IMR-90 (cell line): ENCODE results near the gene ADGRB3. TPM values are rescaled to one million over a fixed set of nuclear protein-coding genes. Genes with fewer than 3 reads are reported as not detected.

Source experiments
- ATAC-seq: fragments of 200-7000 bp; cut with Tn5 transposase; 2 replicates; pipeline ENCODE4 v1.9.1; 2020; ENCODE audit warnings: low read depth, mild to moderate bottlenecking, moderate library complexity
- BruUV-seq: library from RNA; stranded (reverse); fragments of 400-500 nt; replicated peaks from 2 replicates; lab custom pipeline; 2021; lab: Mats Ljungman, UMichigan
- CTCF ChIA-PET: fragments of 300-600 bp; formaldehyde crosslinking; extraction: SDS; loops from one replicate; lab custom pipeline; 2021; ENCODE audit warnings: antibody characterized with exemption; lab: Yijun Ruan, JAX
- POLR2A ChIA-PET: fragments of 300-600 bp; sonication (Branson Sonifier 250); formaldehyde crosslinking; loops from one replicate; lab custom pipeline; 2022; ENCODE audit warnings: antibody characterized with exemption; ENCODE audit not compliant: unreplicated experiment; lab: Charles Lee
- DNase-seq: peaks from one replicate; pipeline ENCODE4 v3.0.0; 2013
- H2AFZ ChIP-seq: replicated peaks from 2 replicates; pipeline ENCODE3; 2013; ENCODE audit warnings: low read length, mild to moderate bottlenecking; ENCODE audit not compliant: poor library complexity
- H2AK5ac ChIP-seq: 2 replicates; pipeline ENCODE4 v1.6.1; 2013; ENCODE audit warnings: low read depth, low read length, inconsistent platforms
- H2AK9ac ChIP-seq: replicated peaks from 2 replicates; pipeline ENCODE3; 2013; ENCODE audit warnings: mild to moderate bottlenecking, low read depth, low read length, moderate library complexity; ENCODE audit not compliant: poor library complexity
- H2BK120ac ChIP-seq: 2 replicates; pipeline ENCODE4 v1.6.1; 2013; ENCODE audit warnings: low read depth, low read length, inconsistent platforms
- H2BK15ac ChIP-seq: 3 replicates; pipeline ENCODE4 v1.6.1; 2013; ENCODE audit warnings: low read depth, low read length, inconsistent platforms
- H2BK20ac ChIP-seq: 2 replicates; pipeline ENCODE4 v1.6.1; 2013; ENCODE audit warnings: low read depth, mild to moderate bottlenecking, inconsistent platforms, low read length, moderate library complexity
- H2BK5ac ChIP-seq: 2 replicates; pipeline ENCODE4 v1.6.1; 2013; ENCODE audit warnings: mild to moderate bottlenecking, low read depth, low read length, inconsistent platforms; ENCODE audit not compliant: poor library complexity, severe bottlenecking
- H3K14ac ChIP-seq: replicated peaks from 2 replicates; pipeline ENCODE4 v1.6.1; 2013; ENCODE audit warnings: low read depth, low read length, inconsistent platforms
- H3K18ac ChIP-seq: 2 replicates; pipeline ENCODE4 v1.6.1; 2013; ENCODE audit warnings: low read depth, low read length, control low read depth
- H3K23ac ChIP-seq: 2 replicates; pipeline ENCODE4 v1.6.1; 2013; ENCODE audit warnings: low read depth, low read length, inconsistent platforms
- H3K27ac ChIP-seq: 2 replicates; pipeline ENCODE4 v1.5.1; 2013; ENCODE audit warnings: mild to moderate bottlenecking, control low read depth, low read length; ENCODE audit not compliant: insufficient read depth
- H3K27me3 ChIP-seq: 2 replicates; pipeline ENCODE4 v1.6.1; 2013; ENCODE audit warnings: low read length; ENCODE audit not compliant: control insufficient read depth, insufficient read depth
- H3K36me3 ChIP-seq: 2 replicates; pipeline ENCODE4 v1.6.1; 2013; ENCODE audit warnings: low read length, mixed read lengths; ENCODE audit not compliant: control insufficient read depth, insufficient read depth
- H3K4ac ChIP-seq: 2 replicates; pipeline ENCODE4 v1.6.1; 2013; ENCODE audit warnings: low read depth, low read length, inconsistent platforms
- H3K4me1 ChIP-seq: 2 replicates; pipeline ENCODE4 v1.6.1; 2013; ENCODE audit warnings: low read length, mixed read lengths; ENCODE audit not compliant: control insufficient read depth, insufficient read depth
- H3K4me2 ChIP-seq: 2 replicates; pipeline ENCODE4 v1.6.1; 2013; ENCODE audit warnings: low read depth, mild to moderate bottlenecking, control low read depth, low read length, moderate library complexity
- H3K4me3 ChIP-seq: 2 replicates; pipeline ENCODE4 v1.5.1; 2013; ENCODE audit warnings: low read depth, mild to moderate bottlenecking, control low read depth, low read length, moderate library complexity; ENCODE audit not compliant: insufficient read depth
- H3K56ac ChIP-seq: 2 replicates; pipeline ENCODE4 v1.6.1; 2013; ENCODE audit warnings: low read length, inconsistent platforms; ENCODE audit not compliant: insufficient read depth; ENCODE audit errors: extremely low read depth
- H3K79me1 ChIP-seq, 2 experiments: 2 replicates each; pipeline ENCODE4 v1.6.1; 2013; ENCODE audit warnings: low read length in 2 of 2, inconsistent platforms in 1 of 2, low read depth in 1 of 2
- H3K9ac ChIP-seq: 2 replicates; pipeline ENCODE4 v1.6.1; 2013; ENCODE audit warnings: low read depth, low read length, control low read depth
- H3K9me1 ChIP-seq: 2 replicates; pipeline ENCODE4 v1.6.1; 2013; ENCODE audit warnings: low read length, inconsistent platforms; ENCODE audit not compliant: insufficient read depth
- H3K9me3 ChIP-seq: 2 replicates; pipeline ENCODE4 v1.6.1; 2013; ENCODE audit warnings: low read length; ENCODE audit not compliant: control insufficient read depth, insufficient read depth
- H4K20me1 ChIP-seq: 2 replicates; pipeline ENCODE4 v1.6.1; 2013; ENCODE audit warnings: low read length, inconsistent platforms; ENCODE audit not compliant: insufficient read depth
- H4K5ac ChIP-seq: 2 replicates; pipeline ENCODE4 v1.6.1; 2013; ENCODE audit warnings: mild to moderate bottlenecking, low read depth, low read length, control low read depth
- H4K8ac ChIP-seq, 2 experiments: 2 replicates each; pipeline ENCODE4 v1.6.1; 2013; ENCODE audit warnings: low read depth in 2 of 2, low read length in 2 of 2, control low read depth in 1 of 2, inconsistent platforms in 1 of 2
- H4K91ac ChIP-seq: 2 replicates; pipeline ENCODE4 v1.6.1; 2013; ENCODE audit warnings: low read depth, low read length, inconsistent platforms; ENCODE audit not compliant: insufficient read depth
- BHLHE40 ChIP-seq: fragments of 150-350 bp; IDR thresholded peaks from 2 replicates; pipeline ENCODE4 v1.6.1; 2016; ENCODE audit warnings: mild to moderate bottlenecking, low read depth, low read length
- CEBPB ChIP-seq: IDR thresholded peaks from 2 replicates; pipeline ENCODE4 v1.6.1; 2012; ENCODE audit warnings: low read depth, low read length, improper control_type of control experiment
- CHD1 ChIP-seq: IDR thresholded peaks from 2 replicates; pipeline ENCODE4 v1.6.1; 2012; ENCODE audit warnings: low read depth, low read length, improper control_type of control experiment
- CTCF ChIP-seq: conservative IDR thresholded peaks from 2 replicates; pipeline ENCODE4 v1.5.1; 2012; ENCODE audit warnings: mild to moderate bottlenecking, low read depth, low read length, improper control_type of control experiment
- ELK1 ChIP-seq: fragments of 150-350 bp; IDR thresholded peaks from 2 replicates; pipeline ENCODE4 v1.6.1; 2016; ENCODE audit warnings: low read depth, mild to moderate bottlenecking, low read length, moderate library complexity, borderline replicate concordance
- FOS ChIP-seq: fragments of 150-350 bp; IDR thresholded peaks from 2 replicates; pipeline ENCODE4 v1.6.1; 2016; ENCODE audit warnings: low read depth, low read length
- MAFK ChIP-seq: IDR thresholded peaks from 2 replicates; pipeline ENCODE4 v1.6.1; 2012; ENCODE audit warnings: low read depth, low read length, improper control_type of control experiment
- MAZ ChIP-seq: IDR thresholded peaks from 2 replicates; pipeline ENCODE4 v1.6.1; 2012; ENCODE audit warnings: low read depth, mild to moderate bottlenecking, low read length, improper control_type of control experiment, moderate library complexity, borderline replicate concordance
- MXI1 ChIP-seq: IDR thresholded peaks from 2 replicates; pipeline ENCODE4 v1.6.1; 2012; ENCODE audit warnings: low read depth, mild to moderate bottlenecking, low read length, moderate library complexity, borderline replicate concordance
- NFE2L2 ChIP-seq: fragments of 150-350 bp; IDR thresholded peaks from 2 replicates; pipeline ENCODE4 v1.6.1; 2016; ENCODE audit warnings: low read depth, mild to moderate bottlenecking, low read length
- POLR2A ChIP-seq: IDR thresholded peaks from 2 replicates; pipeline ENCODE4 v1.6.1; 2012; ENCODE audit warnings: mild to moderate bottlenecking, low read depth, low read length
- RAD21 ChIP-seq: IDR thresholded peaks from 2 replicates; pipeline ENCODE4 v1.6.1; 2012; ENCODE audit warnings: low read length, improper control_type of control experiment
- RCOR1 ChIP-seq: IDR thresholded peaks from 2 replicates; pipeline ENCODE4 v1.6.1; 2012; ENCODE audit warnings: mild to moderate bottlenecking, low read length, improper control_type of control experiment; ENCODE audit not compliant: insufficient replicate concordance
- RFX5 ChIP-seq: IDR thresholded peaks from 2 replicates; pipeline ENCODE4 v1.8.0; 2012; ENCODE audit warnings: low read depth, mild to moderate bottlenecking, low read length, moderate library complexity
- SMC3 ChIP-seq: fragments of 150-350 bp; IDR thresholded peaks from 2 replicates; pipeline ENCODE4 v1.6.1; 2016; ENCODE audit warnings: low read depth, mild to moderate bottlenecking, antibody characterized with exemption, low read length, moderate library complexity
- USF2 ChIP-seq: fragments of 150-350 bp; IDR thresholded peaks from 2 replicates; pipeline ENCODE4 v1.6.1; 2017; ENCODE audit warnings: mild to moderate bottlenecking, antibody characterized with exemption, low read length, low read depth
- WGBS, 2 experiments: methylation state at CpG; one replicate each; pipeline versions ENCODE4 v1.1.5 to v1.1.7; 2013; ENCODE audit warnings: missing lambda C conversion rate in 2 of 2; ENCODE audit not compliant: insufficient read length in 1 of 2; ENCODE audit errors: extremely low coverage in 2 of 2; 5-methylcytosine and 5-hydroxymethylcytosine counted together
- dilution Hi-C: fragments of 300-500 bp; cut with HindIII; formaldehyde crosslinking; loops from one replicate; pipeline ENCODE4 v1.14.3; 2018; ENCODE audit warnings: low sequenced_read_pairs; ENCODE audit not compliant: unreplicated experiment
- in situ Hi-C: fragments of 300-500 bp; cut with MboI; formaldehyde crosslinking; loops from 3 replicates; pipeline ENCODE4 v1.14.3; 2019; ENCODE audit warnings: low sequenced_read_pairs, inconsistent platforms, mixed read lengths
- intact Hi-C: fragments of 100-400 bp; cut with micrococcal nuclease; formaldehyde crosslinking; loops from 2 replicates; pipeline ENCODE4 v1.10.0; 2022
- polyA plus RNA-seq, 3 experiments: library from polyadenylated mRNA; depleted of rRNA; stranded (reverse); fragments of >200 nt; gene quantifications; 2 replicates each; pipeline ENCODE4 v1.2.3, GENCODE V29; 2012; ENCODE audit warnings: low replicate concordance in 1 of 3
- total RNA-seq: library from RNA; depleted of rRNA; stranded (reverse); fragments of >200 nt; gene quantifications from 2 replicates; pipeline ENCODE4 v1.2.3, GENCODE V29; 2012

Gene ADGRB3
- total and polyA plus RNA-seq, 2 of the 4 experiments (the other 2 are of a cell fraction), result not detected

- H3K18ac ChIP-seq, result no peak overlapping the region
- H4K91ac ChIP-seq, result no peak overlapping the region
- H3K79me1 ChIP-seq, result no peaks in the 10 kb centered on the region
- H3K56ac ChIP-seq, result no peak overlapping the region
- H2AFZ ChIP-seq, result no peak overlapping the region
- H3K14ac ChIP-seq, result no peak overlapping the region
- no CpG with 5 or more reads among the region's 2 CpGs for WGBS, 2 experiments
- H2BK5ac ChIP-seq, result no peak overlapping the region
- H4K8ac ChIP-seq, result no peak overlapping the region
- H2BK20ac ChIP-seq, result no peak overlapping the region
- H3K4me1 ChIP-seq, result no peaks in the 10 kb centered on the region
- ATAC-seq (no peak), DNase-seq (no peak)
- H3K9me3 ChIP-seq, result peaks cover 4% of the 10 kb centered on the region
- H3K27me3 ChIP-seq, result no peaks in the 10 kb centered on the region
- no peak overlapping the region for H2BK15ac ChIP-seq
- no peak overlapping the region for H4K5ac ChIP-seq
- ChIA-PET POLR2A (no interaction called here), CTCF (interaction anchor here (0.6 kb wide), 1 partner anchor 309 kb away, joined by 5 read pairs; no protein-coding TSS in a partner anchor)
- H3K23ac ChIP-seq, result no peak overlapping the region
- H3K9ac ChIP-seq, result no peak overlapping the region
- no peak overlapping the region for H2BK120ac ChIP-seq
- intact Hi-C loops (no loop called here), dilution Hi-C loops (no loop called here), in situ Hi-C loops (no loop called here)
- H3K4ac ChIP-seq, result no peak overlapping the region
- H4K20me1 ChIP-seq, result no peaks in the 10 kb centered on the region
- H3K4me3 ChIP-seq, result no peak overlapping the region
- no TSS peak for BruUV-seq
- H3K4me2 ChIP-seq, result no peak overlapping the region
- no peak overlapping the region for H2AK9ac ChIP-seq
- no peaks in the 10 kb centered on the region for H3K9me1 ChIP-seq
- H2AK5ac ChIP-seq, result no peak overlapping the region
- no peak overlapping the region for H3K27ac ChIP-seq
- H3K36me3 ChIP-seq, result no peaks in the 10 kb centered on the region
- no peak for TF ChIP-seq CTCF
- no peak for TF ChIP-seq RFX5
- no peak for TF ChIP-seq USF2
- no peak for TF ChIP-seq FOS
- TF ChIP-seq POLR2A, result no peak
- no peak for TF ChIP-seq RAD21
- no peak for TF ChIP-seq MAFK
- no peak for TF ChIP-seq ELK1
- no peak for TF ChIP-seq BHLHE40
- no peak for TF ChIP-seq RCOR1
- TF ChIP-seq MAZ, result no peak
- TF ChIP-seq SMC3, result no peak
- TF ChIP-seq CHD1, result no peak
- TF ChIP-seq CEBPB, result no peak
- no peak for TF ChIP-seq MXI1
- TF ChIP-seq NFE2L2, result no peak
Observed at GRCh38 chr6:69416776-69417175, 781.7 kb downstream of the ADGRB3 start.
